SK-N-SH treated with all-trans-retinoic acid at 6 μM for 48 hours (cell line): ENCODE measurements around the gene MIEF2.

ENCODE experiments used
- ATAC-seq: fragments of 200-7000 bp; cut with Tn5 transposase; 3 replicates; pipeline ENCODE4 v1.9.1; 2020; ENCODE audit warnings: mild to moderate bottlenecking, moderate library complexity
- ARNTL ChIP-seq: fragments of 450-650 bp; formaldehyde crosslinking; IDR thresholded peaks from 2 replicates; pipeline ENCODE4 v1.5.0; 2020; ENCODE audit warnings: low read depth, mild to moderate bottlenecking, moderate library complexity, borderline replicate concordance
- BACH2 ChIP-seq: fragments of 250-450 bp; sonication (Bioruptor Pico); IDR thresholded peaks from 2 replicates; pipeline ENCODE4 v1.9.0; 2021; ENCODE audit warnings: mild to moderate bottlenecking, borderline replicate concordance
- CSDC2 ChIP-seq: fragments of 250-450 bp; sonication (Bioruptor Pico); IDR thresholded peaks from 2 replicates; pipeline ENCODE4 v1.5.0; 2020; ENCODE audit warnings: mild to moderate bottlenecking, moderate library complexity
- ESRRG ChIP-seq: fragments of 250-450 bp; sonication (Bioruptor Pico); IDR thresholded peaks from 2 replicates; pipeline ENCODE4 v1.6.1; 2021; ENCODE audit warnings: mild to moderate bottlenecking
- GLIS3 ChIP-seq: fragments of 250-450 bp; sonication (Bioruptor Pico); IDR thresholded peaks from 2 replicates; pipeline ENCODE4 v1.5.0; 2020; ENCODE audit warnings: mild to moderate bottlenecking, moderate library complexity
- ISL1 ChIP-seq: fragments of 250-450 bp; sonication (Bioruptor Pico); IDR thresholded peaks from 2 replicates; pipeline ENCODE4 v2.1.2; 2022; ENCODE audit warnings: mild to moderate bottlenecking, moderate library complexity
- OSR1 ChIP-seq: fragments of 250-450 bp; sonication (Bioruptor Pico); IDR thresholded peaks from 2 replicates; pipeline ENCODE4 v1.8.0; 2022; ENCODE audit warnings: moderate library complexity, mild to moderate bottlenecking, inconsistent platforms
- RARB ChIP-seq: fragments of 250-450 bp; sonication (Bioruptor Pico); IDR thresholded peaks from 2 replicates; pipeline ENCODE4 v1.8.0; 2021; ENCODE audit warnings: mild to moderate bottlenecking, moderate library complexity
- SNAI2 ChIP-seq: fragments of 250-450 bp; sonication (Bioruptor Pico); IDR thresholded peaks from 2 replicates; pipeline ENCODE4 v1.5.0; 2020; ENCODE audit warnings: mild to moderate bottlenecking, moderate library complexity
- TCF4 ChIP-seq: fragments of 250-450 bp; sonication (Bioruptor Pico); IDR thresholded peaks from 2 replicates; pipeline ENCODE4 v1.8.0; 2021; ENCODE audit warnings: mild to moderate bottlenecking, moderate library complexity, borderline replicate concordance
- TOX ChIP-seq: fragments of 250-450 bp; sonication (Bioruptor Pico); IDR thresholded peaks from 2 replicates; pipeline ENCODE4 v1.8.0; 2021; ENCODE audit warnings: mild to moderate bottlenecking, moderate library complexity, borderline replicate concordance
- ZC3H10 ChIP-seq: fragments of 250-450 bp; sonication (Bioruptor Pico); IDR thresholded peaks from 2 replicates; pipeline ENCODE4 v1.5.1; 2021; ENCODE audit warnings: mild to moderate bottlenecking, moderate library complexity
- ZFP3 ChIP-seq: fragments of 250-450 bp; sonication (Bioruptor Pico); IDR thresholded peaks from 2 replicates; pipeline ENCODE4 v1.5.0; 2020; ENCODE audit warnings: mild to moderate bottlenecking, moderate library complexity
- ZFP30 ChIP-seq: fragments of 450-650 bp; formaldehyde crosslinking; IDR thresholded peaks from 2 replicates; pipeline ENCODE4 v1.5.0; 2022; ENCODE audit warnings: mild to moderate bottlenecking, moderate library complexity
- ZNF565 ChIP-seq: fragments of 450-650 bp; formaldehyde crosslinking; conservative IDR thresholded peaks from 2 replicates; pipeline ENCODE4 v1.5.0; 2020; ENCODE audit warnings: low read depth, mild to moderate bottlenecking, moderate library complexity
- ZNF70 ChIP-seq: fragments of 450-650 bp; formaldehyde crosslinking; IDR thresholded peaks from 2 replicates; pipeline ENCODE4 v1.5.0; 2020; ENCODE audit warnings: mild to moderate bottlenecking, moderate library complexity
- TF ChIP-seq, protein P1 (sequence below): fragments of 250-450 bp; sonication (Bioruptor Pico); IDR thresholded peaks from 2 replicates; pipeline ENCODE4 v1.5.0; 2020; ENCODE audit warnings: mild to moderate bottlenecking, moderate library complexity
- TF ChIP-seq, protein P2 (sequence below): fragments of 250-450 bp; sonication (Bioruptor Pico); IDR thresholded peaks from 2 replicates; pipeline ENCODE4 v1.5.1; 2021; ENCODE audit warnings: mild to moderate bottlenecking, moderate library complexity
- TF ChIP-seq, protein P3 (sequence below): fragments of 250-450 bp; sonication (Bioruptor Pico); IDR thresholded peaks from 2 replicates; pipeline ENCODE4 v1.8.0; 2020; ENCODE audit warnings: mild to moderate bottlenecking, moderate library complexity, borderline replicate concordance
- TF ChIP-seq, protein P4 (sequence below): fragments of 250-450 bp; sonication (Bioruptor Pico); IDR thresholded peaks from 2 replicates; pipeline ENCODE4 v1.5.1; 2020; ENCODE audit warnings: low read depth, mild to moderate bottlenecking, moderate library complexity

The MIEF2 gene

DNA sequence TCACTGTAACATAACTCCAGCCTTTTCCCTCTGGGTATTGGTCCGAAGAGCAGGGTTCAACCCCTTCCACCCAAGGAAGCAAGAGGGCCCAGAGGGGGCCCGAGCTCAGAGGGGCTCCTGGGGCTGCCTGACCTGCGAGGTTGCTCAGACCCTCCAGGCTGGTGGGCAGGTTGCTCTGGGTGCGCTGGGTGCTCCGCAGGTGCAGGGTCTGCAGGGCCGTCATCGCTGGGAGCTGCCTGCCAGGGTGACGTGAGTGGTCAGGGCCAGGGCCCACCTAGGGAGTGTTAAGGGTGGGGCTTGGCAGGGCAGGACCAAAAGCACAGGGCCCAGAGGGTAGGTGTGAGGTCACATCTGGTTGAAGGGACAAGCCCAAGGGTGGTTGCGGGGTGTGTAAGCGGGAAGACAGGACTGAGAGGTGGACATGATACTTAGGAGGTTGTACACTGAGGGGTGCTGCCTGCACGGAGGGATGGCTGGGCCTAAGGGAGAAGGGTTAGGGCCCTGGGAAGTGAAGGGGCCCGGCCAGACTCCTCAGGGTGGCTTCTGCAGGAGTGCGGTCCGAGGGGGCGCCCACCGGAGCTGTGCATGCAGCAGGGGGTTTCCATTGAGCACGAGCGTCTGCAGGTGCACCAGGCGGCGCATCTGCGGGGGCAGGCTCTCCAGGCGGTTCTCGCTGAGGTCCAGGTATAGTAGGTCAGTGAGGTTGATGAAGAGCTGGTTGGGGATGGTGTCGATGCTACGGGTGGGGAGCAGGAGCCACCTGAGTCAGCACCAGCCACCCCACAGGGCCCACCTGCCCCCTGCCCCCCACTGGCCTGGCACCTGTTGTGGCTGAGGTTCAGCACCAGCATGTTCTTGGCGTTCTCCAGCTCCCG, 6.3 kb upstream of the MIEF2 start (continued):
- TF ChIP-seq, protein P1, sequence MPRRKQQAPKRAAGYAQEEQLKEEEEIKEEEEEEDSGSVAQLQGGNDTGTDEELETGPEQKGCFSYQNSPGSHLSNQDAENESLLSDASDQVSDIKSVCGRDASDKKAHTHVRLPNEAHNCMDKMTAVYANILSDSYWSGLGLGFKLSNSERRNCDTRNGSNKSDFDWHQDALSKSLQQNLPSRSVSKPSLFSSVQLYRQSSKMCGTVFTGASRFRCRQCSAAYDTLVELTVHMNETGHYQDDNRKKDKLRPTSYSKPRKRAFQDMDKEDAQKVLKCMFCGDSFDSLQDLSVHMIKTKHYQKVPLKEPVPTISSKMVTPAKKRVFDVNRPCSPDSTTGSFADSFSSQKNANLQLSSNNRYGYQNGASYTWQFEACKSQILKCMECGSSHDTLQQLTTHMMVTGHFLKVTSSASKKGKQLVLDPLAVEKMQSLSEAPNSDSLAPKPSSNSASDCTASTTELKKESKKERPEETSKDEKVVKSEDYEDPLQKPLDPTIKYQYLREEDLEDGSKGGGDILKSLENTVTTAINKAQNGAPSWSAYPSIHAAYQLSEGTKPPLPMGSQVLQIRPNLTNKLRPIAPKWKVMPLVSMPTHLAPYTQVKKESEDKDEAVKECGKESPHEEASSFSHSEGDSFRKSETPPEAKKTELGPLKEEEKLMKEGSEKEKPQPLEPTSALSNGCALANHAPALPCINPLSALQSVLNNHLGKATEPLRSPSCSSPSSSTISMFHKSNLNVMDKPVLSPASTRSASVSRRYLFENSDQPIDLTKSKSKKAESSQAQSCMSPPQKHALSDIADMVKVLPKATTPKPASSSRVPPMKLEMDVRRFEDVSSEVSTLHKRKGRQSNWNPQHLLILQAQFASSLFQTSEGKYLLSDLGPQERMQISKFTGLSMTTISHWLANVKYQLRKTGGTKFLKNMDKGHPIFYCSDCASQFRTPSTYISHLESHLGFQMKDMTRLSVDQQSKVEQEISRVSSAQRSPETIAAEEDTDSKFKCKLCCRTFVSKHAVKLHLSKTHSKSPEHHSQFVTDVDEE (CRISPR knock-in tag) = no peak
- TF ChIP-seq ISL1 (CRISPR knock-in tag) = no peak
- no peak for TF ChIP-seq ZNF70
- TF ChIP-seq GLIS3 (CRISPR knock-in tag) = no peak

GRCh38 chr17:18254888-18255649, 5.4 kb upstream of the MIEF2 start:
- TF ChIP-seq ZFP3 (CRISPR knock-in tag) = peak; percentile 99
- no peak for TF ChIP-seq CSDC2
- ATAC-seq = no peak

DNA sequence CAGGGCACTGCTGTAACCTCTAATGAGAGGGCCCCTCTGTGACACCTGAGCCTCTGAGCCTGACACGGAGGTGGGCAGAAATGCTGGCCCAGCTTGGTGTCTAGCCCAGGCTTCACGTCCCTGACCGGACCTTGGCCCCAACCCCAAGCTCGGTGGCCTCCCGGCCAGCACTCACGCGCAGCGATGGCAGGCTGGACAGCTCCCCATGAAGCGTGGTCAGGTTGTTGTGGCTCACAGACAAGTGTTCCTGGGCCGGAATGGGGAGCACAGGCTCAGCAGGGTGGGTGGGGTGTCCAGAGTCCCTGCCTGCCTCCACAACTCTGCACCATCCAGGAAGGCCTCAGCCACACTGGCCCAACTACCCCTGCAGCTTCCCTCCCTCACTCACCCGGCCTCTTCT, 4.1 kb upstream of the MIEF2 start:
- TF ChIP-seq OSR1 (CRISPR knock-in tag) = no peak
- TF ChIP-seq, protein P2, sequence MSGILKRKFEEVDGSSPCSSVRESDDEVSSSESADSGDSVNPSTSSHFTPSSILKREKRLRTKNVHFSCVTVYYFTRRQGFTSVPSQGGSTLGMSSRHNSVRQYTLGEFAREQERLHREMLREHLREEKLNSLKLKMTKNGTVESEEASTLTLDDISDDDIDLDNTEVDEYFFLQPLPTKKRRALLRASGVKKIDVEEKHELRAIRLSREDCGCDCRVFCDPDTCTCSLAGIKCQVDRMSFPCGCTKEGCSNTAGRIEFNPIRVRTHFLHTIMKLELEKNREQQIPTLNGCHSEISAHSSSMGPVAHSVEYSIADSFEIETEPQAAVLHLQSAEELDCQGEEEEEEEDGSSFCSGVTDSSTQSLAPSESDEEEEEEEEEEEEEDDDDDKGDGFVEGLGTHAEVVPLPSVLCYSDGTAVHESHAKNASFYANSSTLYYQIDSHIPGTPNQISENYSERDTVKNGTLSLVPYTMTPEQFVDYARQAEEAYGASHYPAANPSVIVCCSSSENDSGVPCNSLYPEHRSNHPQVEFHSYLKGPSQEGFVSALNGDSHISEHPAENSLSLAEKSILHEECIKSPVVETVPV (CRISPR knock-in tag) = no peak
- no peak for TF ChIP-seq TCF4 (CRISPR knock-in tag)
- TF ChIP-seq ZC3H10 = no peak
- no peak for TF ChIP-seq TOX (CRISPR knock-in tag)
- no peak for TF ChIP-seq RARB (CRISPR knock-in tag)
- no peak for ATAC-seq

- no peak for ATAC-seq
- TF ChIP-seq TCF4 (CRISPR knock-in tag) = no peak
- TF ChIP-seq ISL1 (CRISPR knock-in tag) = no peak
- no peak for TF ChIP-seq ZNF565
- no peak for TF ChIP-seq SNAI2
- TF ChIP-seq, protein P3, sequence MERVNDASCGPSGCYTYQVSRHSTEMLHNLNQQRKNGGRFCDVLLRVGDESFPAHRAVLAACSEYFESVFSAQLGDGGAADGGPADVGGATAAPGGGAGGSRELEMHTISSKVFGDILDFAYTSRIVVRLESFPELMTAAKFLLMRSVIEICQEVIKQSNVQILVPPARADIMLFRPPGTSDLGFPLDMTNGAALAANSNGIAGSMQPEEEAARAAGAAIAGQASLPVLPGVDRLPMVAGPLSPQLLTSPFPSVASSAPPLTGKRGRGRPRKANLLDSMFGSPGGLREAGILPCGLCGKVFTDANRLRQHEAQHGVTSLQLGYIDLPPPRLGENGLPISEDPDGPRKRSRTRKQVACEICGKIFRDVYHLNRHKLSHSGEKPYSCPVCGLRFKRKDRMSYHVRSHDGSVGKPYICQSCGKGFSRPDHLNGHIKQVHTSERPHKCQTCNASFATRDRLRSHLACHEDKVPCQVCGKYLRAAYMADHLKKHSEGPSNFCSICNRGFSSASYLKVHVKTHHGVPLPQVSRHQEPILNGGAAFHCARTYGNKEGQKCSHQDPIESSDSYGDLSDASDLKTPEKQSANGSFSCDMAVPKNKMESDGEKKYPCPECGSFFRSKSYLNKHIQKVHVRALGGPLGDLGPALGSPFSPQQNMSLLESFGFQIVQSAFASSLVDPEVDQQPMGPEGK (CRISPR knock-in tag) = no peak
- TF ChIP-seq, protein P4, sequence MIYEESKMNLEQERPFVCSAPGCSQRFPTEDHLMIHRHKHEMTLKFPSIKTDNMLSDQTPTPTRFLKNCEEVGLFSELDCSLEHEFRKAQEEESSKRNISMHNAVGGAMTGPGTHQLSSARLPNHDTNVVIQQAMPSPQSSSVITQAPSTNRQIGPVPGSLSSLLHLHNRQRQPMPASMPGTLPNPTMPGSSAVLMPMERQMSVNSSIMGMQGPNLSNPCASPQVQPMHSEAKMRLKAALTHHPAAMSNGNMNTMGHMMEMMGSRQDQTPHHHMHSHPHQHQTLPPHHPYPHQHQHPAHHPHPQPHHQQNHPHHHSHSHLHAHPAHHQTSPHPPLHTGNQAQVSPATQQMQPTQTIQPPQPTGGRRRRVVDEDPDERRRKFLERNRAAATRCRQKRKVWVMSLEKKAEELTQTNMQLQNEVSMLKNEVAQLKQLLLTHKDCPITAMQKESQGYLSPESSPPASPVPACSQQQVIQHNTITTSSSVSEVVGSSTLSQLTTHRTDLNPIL (CRISPR knock-in tag) = no peak
- no peak for TF ChIP-seq BACH2 (CRISPR knock-in tag)
- TF ChIP-seq ARNTL (CRISPR knock-in tag) = no peak
- TF ChIP-seq, protein P2 (CRISPR knock-in tag) = no peak
- TF ChIP-seq GLIS3 (CRISPR knock-in tag) = no peak
- TF ChIP-seq ZFP30 = no peak
- TF ChIP-seq CSDC2 = no peak
- TF ChIP-seq OSR1 (CRISPR knock-in tag) = no peak
- TF ChIP-seq, protein P1 (CRISPR knock-in tag) = no peak
- TF ChIP-seq ZNF70 = no peak
- no peak for TF ChIP-seq ESRRG (CRISPR knock-in tag)
- no peak for TF ChIP-seq ZFP3 (CRISPR knock-in tag)
- no peak for TF ChIP-seq TOX (CRISPR knock-in tag)
- no peak for TF ChIP-seq RARB (CRISPR knock-in tag)
- no peak for TF ChIP-seq ZC3H10
These were observed 3.7 kb upstream of the MIEF2 start for GRCh38 chr17:18256776-18257175.
